HepG2 (cell line): ENCODE data around the gene SAP25. TPM values are rescaled to one million over a fixed set of nuclear protein-coding genes. Genes with fewer than 3 reads are reported as not detected.

ENCODE experiments used
- AFF4 ChIP-seq: sonication (generic); formaldehyde crosslinking; IDR thresholded peaks from 2 replicates; pipeline ENCODE4 v1.4.0; 2020; ENCODE audit warnings: missing genetic modification reagents
- CTCF ChIP-seq: sonication (generic); formaldehyde crosslinking; IDR thresholded peaks from 2 replicates; pipeline ENCODE4 v1.5.0; 2020; ENCODE audit warnings: mild to moderate bottlenecking, missing genetic modification reagents, moderate library complexity
- ESRRA ChIP-seq: sonication (generic); formaldehyde crosslinking; IDR thresholded peaks from 2 replicates; pipeline ENCODE4 v1.5.1; 2020; ENCODE audit warnings: mild to moderate bottlenecking, low read depth, missing genetic modification reagents
- HNF4A ChIP-seq: sonication (generic); formaldehyde crosslinking; IDR thresholded peaks from 2 replicates; pipeline ENCODE4 v1.4.0; 2020; ENCODE audit warnings: missing genetic modification reagents
- LRRFIP1 ChIP-seq: sonication (generic); formaldehyde crosslinking; conservative IDR thresholded peaks from 2 replicates; pipeline ENCODE4 v1.4.0; 2020; ENCODE audit warnings: missing genetic modification reagents
- NCOA2 ChIP-seq: sonication (generic); formaldehyde crosslinking; IDR thresholded peaks from 2 replicates; pipeline ENCODE4 v1.8.0; 2022; ENCODE audit warnings: inconsistent platforms
- PHB2 ChIP-seq: fragments of 450-650 bp; IDR thresholded peaks from 2 replicates; pipeline ENCODE4 v1.6.1; 2018; ENCODE audit not compliant: partially characterized antibody
- RBM22 ChIP-seq: fragments of 200-400 bp; formaldehyde crosslinking; optimal IDR thresholded peaks from 2 replicates; pipeline ENCODE3; 2017; ENCODE audit warnings: mild to moderate bottlenecking, low read length, moderate library complexity
- REXO4 ChIP-seq: sonication (generic); formaldehyde crosslinking; IDR thresholded peaks from 2 replicates; pipeline ENCODE4 v1.8.0; 2022; ENCODE audit warnings: missing genetic modification reagents, mild to moderate bottlenecking, borderline replicate concordance
- SMARCC2 ChIP-seq: fragments of 450-650 bp; IDR thresholded peaks from 2 replicates; pipeline ENCODE4 v1.6.1; 2017; ENCODE audit warnings: antibody characterized with exemption, mild to moderate bottlenecking
- TFAP4 ChIP-seq: sonication (generic); IDR thresholded peaks from 2 replicates; pipeline ENCODE4 v1.6.1; 2016; ENCODE audit warnings: low read depth, borderline replicate concordance
- THAP8 ChIP-seq: sonication (generic); formaldehyde crosslinking; IDR thresholded peaks from 2 replicates; pipeline ENCODE4 v1.5.1; 2020; ENCODE audit warnings: missing genetic modification reagents, mild to moderate bottlenecking, borderline replicate concordance
- TOPORS ChIP-seq: sonication (generic); formaldehyde crosslinking; IDR thresholded peaks from 2 replicates; pipeline ENCODE4 v1.8.0; 2023; ENCODE audit warnings: mild to moderate bottlenecking, missing genetic modification reagents
- ZFP41 ChIP-seq: sonication (generic); formaldehyde crosslinking; IDR thresholded peaks from 2 replicates; pipeline ENCODE4 v1.4.0; 2020; ENCODE audit warnings: mild to moderate bottlenecking, missing genetic modification reagents, borderline replicate concordance
- ZNF136 ChIP-seq: sonication (generic); formaldehyde crosslinking; IDR thresholded peaks from 2 replicates; pipeline ENCODE4 v1.8.1; 2022; ENCODE audit warnings: low read depth, mild to moderate bottlenecking, moderate library complexity, missing genetic modification reagents
- ZNF335 ChIP-seq: sonication (generic); formaldehyde crosslinking; IDR thresholded peaks from 2 replicates; pipeline ENCODE4 v1.4.0; 2020; ENCODE audit warnings: missing genetic modification reagents
- ZNF724P ChIP-seq: sonication (generic); formaldehyde crosslinking; IDR thresholded peaks from 2 replicates; pipeline ENCODE4 v1.8.0; 2022; ENCODE audit warnings: missing genetic modification reagents, borderline replicate concordance
- ZNF776 ChIP-seq: sonication (generic); formaldehyde crosslinking; IDR thresholded peaks from 2 replicates; pipeline ENCODE4 v1.4.0; 2020; ENCODE audit warnings: mild to moderate bottlenecking, missing genetic modification reagents
- ZNF83 ChIP-seq: sonication (generic); formaldehyde crosslinking; IDR thresholded peaks from 2 replicates; pipeline ENCODE4 v1.4.0; 2020; ENCODE audit warnings: missing genetic modification reagents, mild to moderate bottlenecking, borderline replicate concordance
- ZSCAN29 ChIP-seq: sonication (generic); formaldehyde crosslinking; conservative IDR thresholded peaks from 2 replicates; pipeline ENCODE4 v1.4.0; 2020; ENCODE audit warnings: mild to moderate bottlenecking, missing genetic modification reagents
- polyA plus RNA-seq, 8 experiments: library from polyadenylated mRNA; depleted of rRNA in 3 of 8; stranded (reverse) in 7 of 8; unstranded in 1 of 8; fragments of >200 nt; fragmentation: Illumina TruSeq in 4 of 8; extraction: Trizol in 4 of 8; gene quantifications; 2 replicates each; pipeline versions ENCODE4 v1.2.1 to v1.2.3, GENCODE V29; 2011 to 2016; ENCODE audit warnings: low read depth in 4 of 8, missing spikeins in 1 of 8, mixed read lengths in 1 of 8; ENCODE audit not compliant: insufficient read depth in 1 of 8
- total RNA-seq, 5 experiments: library from RNA; depleted of rRNA; stranded (reverse); fragments of >200 nt; fragmentation: Illumina TruSeq; extraction: Trizol; gene quantifications; 2 replicates each; pipeline ENCODE4 v1.2.3, GENCODE V29; 2016; ENCODE audit warnings: low read depth in 1 of 5

SAP25 gene
- total and polyA plus RNA-seq, 2 of the 13 experiments (the other 11 are each of a cell fraction or from before 2014, with no cell fraction given), result 0.15 to 0.20 TPM

- TF ChIP-seq LRRFIP1, result no peak
- peak; percentile 79; the same call in 1 of the 2 replicates for TF ChIP-seq ZNF136 (CRISPR knock-in tag)
- peak; percentile 81 for TF ChIP-seq ZNF724P (CRISPR knock-in tag)
- peak; percentile 68; the same call in 1 of the 2 replicates for TF ChIP-seq NCOA2 (CRISPR knock-in tag)
- no peak for TF ChIP-seq SMARCC2
- peak; percentile 95 for TF ChIP-seq ESRRA
- peak; percentile 83 for TF ChIP-seq AFF4 (CRISPR knock-in tag)
- peak; percentile 56 for TF ChIP-seq ZSCAN29 (CRISPR knock-in tag)
- no peak for TF ChIP-seq CTCF (CRISPR knock-in tag)
- TF ChIP-seq THAP8 (CRISPR knock-in tag), result no peak
- peak; percentile 82 for TF ChIP-seq ZNF335 (CRISPR knock-in tag)
- peak; percentile 81 for TF ChIP-seq ZNF776
- TF ChIP-seq ZFP41, result no peak
- peak; percentile 95 for TF ChIP-seq RBM22
- peak; percentile 99 for TF ChIP-seq TOPORS (CRISPR knock-in tag)
- TF ChIP-seq PHB2, result no peak
- peak; percentile 89 for TF ChIP-seq HNF4A (CRISPR knock-in tag)
- TF ChIP-seq REXO4 (CRISPR knock-in tag), result 0 out of 2 replicates have a peak, but pooled peaks have one; percentile 57
- TF ChIP-seq ZNF83 (CRISPR knock-in tag), result peak; percentile 74
- TF ChIP-seq TFAP4, result peak; percentile 45; the same call in 1 of the 2 replicates
Measured at GRCh38 chr7:100568176-100568895, 5.4 kb downstream of the SAP25 start (continued).
